Peyer's patch (tissue), 4 donors: ENCODE data around the gene COL27A1.

Experiments used
- POLR2A ChIP-seq, 2 donors: fragments of 450-650 bp; IDR thresholded peaks; one replicate each; pipeline ENCODE4 v1.5.1; 2017; ENCODE audit warnings: antibody characterized with exemption in 2 of 2, mild to moderate bottlenecking in 2 of 2, moderate library complexity in 2 of 2
- TF ChIP-seq, protein P1 (sequence below), 6 experiments: fragments of 450-650 bp in 4 of 6; fragments of 200-600 bp in 2 of 6; sonication (generic) in 1 of 6; IDR thresholded peaks; one replicate each; pipeline ENCODE4 v1.5.1; 2017 to 2019; ENCODE audit warnings: antibody characterized with exemption in 6 of 6, mild to moderate bottlenecking in 3 of 6, moderate library complexity in 1 of 6

DNA sequence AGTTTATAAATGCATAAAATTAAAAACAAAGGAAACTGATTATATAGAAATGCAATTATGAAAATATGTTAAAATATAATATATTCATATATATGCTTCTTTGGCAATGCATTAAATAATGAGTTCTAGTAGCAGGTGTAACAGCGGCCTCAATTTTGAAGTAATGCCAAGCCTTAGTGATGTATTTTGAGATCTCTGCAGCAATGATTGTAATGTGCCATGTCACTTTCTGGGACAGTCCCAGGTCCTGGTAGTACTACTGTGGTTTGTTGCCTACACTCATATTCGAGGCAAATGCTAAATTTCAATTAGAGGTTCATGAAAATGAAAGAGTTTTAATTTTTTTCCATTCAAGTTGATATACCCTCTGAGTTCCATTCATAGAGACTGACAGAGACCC is 91.7 kb downstream of the COL27A1 start:
- TF ChIP-seq, protein P1, sequence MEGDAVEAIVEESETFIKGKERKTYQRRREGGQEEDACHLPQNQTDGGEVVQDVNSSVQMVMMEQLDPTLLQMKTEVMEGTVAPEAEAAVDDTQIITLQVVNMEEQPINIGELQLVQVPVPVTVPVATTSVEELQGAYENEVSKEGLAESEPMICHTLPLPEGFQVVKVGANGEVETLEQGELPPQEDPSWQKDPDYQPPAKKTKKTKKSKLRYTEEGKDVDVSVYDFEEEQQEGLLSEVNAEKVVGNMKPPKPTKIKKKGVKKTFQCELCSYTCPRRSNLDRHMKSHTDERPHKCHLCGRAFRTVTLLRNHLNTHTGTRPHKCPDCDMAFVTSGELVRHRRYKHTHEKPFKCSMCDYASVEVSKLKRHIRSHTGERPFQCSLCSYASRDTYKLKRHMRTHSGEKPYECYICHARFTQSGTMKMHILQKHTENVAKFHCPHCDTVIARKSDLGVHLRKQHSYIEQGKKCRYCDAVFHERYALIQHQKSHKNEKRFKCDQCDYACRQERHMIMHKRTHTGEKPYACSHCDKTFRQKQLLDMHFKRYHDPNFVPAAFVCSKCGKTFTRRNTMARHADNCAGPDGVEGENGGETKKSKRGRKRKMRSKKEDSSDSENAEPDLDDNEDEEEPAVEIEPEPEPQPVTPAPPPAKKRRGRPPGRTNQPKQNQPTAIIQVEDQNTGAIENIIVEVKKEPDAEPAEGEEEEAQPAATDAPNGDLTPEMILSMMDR (IDR thresholded peaks at IDR 0.05) = no peak
- no peak for TF ChIP-seq POLR2A (IDR thresholded peaks at IDR 0.05)
